Endothelial cell of umbilical vein (primary cell): ENCODE measurements around the gene SUSD2. TPM values are rescaled to one million over a fixed set of nuclear protein-coding genes. Genes with fewer than 3 reads are reported as not detected.
A peak's percentile ranks its signal among the peaks of the same experiment; 100 is the strongest.

ENCODE experiments used
- BruUV-seq: library from RNA; stranded (reverse); fragments of 400-500 nt; replicated peaks from 2 replicates; lab custom pipeline; 2021; lab: Mats Ljungman, UMichigan
- CTCF ChIA-PET: fragments of 300-600, 350-600 bp; sonication (Branson Sonifier 250); formaldehyde crosslinking; loops from one replicate; lab custom pipeline; 2021; ENCODE audit warnings: antibody characterized with exemption, inconsistent platforms; lab: Charles Lee
- POLR2A ChIA-PET: fragments of 300-600, 350-600 bp; sonication (Branson Sonifier 250); formaldehyde crosslinking; loops from one replicate; lab custom pipeline; 2021; ENCODE audit warnings: antibody characterized with exemption, inconsistent platforms; lab: Charles Lee
- DNase-seq: peaks from one replicate; pipeline ENCODE4 v3.0.0-alpha.2; 2011; ENCODE audit warnings: low read depth, low spot score
- FAIRE-seq: peaks from 2 replicates; lab custom pipeline; 2011; peaks lifted over from hg19 to GRCh38; lab: Jason Lieb, UNC
- H2AFZ ChIP-seq: 2 replicates; pipeline ENCODE4 v1.6.0; 2012; ENCODE audit warnings: low read depth, low read length, control low read depth, inconsistent platforms
- H3K27ac ChIP-seq: 2 replicates; pipeline ENCODE4 v1.5.1; 2011; ENCODE audit warnings: low read depth, mild to moderate bottlenecking, control low read depth, low read length, moderate library complexity; ENCODE audit not compliant: insufficient read depth
- H3K27me3 ChIP-seq, 2 experiments: 2 replicates each; pipeline versions ENCODE4 v1.6.0 to v1.6.1; 2011; ENCODE audit warnings: low read length in 2 of 2, mixed read lengths in 1 of 2; ENCODE audit not compliant: control insufficient read depth in 2 of 2, insufficient read depth in 2 of 2
- H3K36me3 ChIP-seq, 2 experiments: 2 replicates in 1 of 2; 3 replicates in 1 of 2; pipeline ENCODE4 v1.5.1; 2011; ENCODE audit warnings: low read length in 2 of 2, mild to moderate bottlenecking in 1 of 2, moderate library complexity in 1 of 2; ENCODE audit not compliant: control insufficient read depth in 2 of 2, insufficient read depth in 2 of 2; ENCODE audit errors: extremely low read depth in 1 of 2
- H3K4me1 ChIP-seq: 3 replicates; pipeline ENCODE4 v1.5.1; 2011; ENCODE audit warnings: mild to moderate bottlenecking, low read length; ENCODE audit not compliant: control insufficient read depth, insufficient read depth; ENCODE audit errors: extremely low read depth
- H3K4me2 ChIP-seq: 2 replicates; pipeline ENCODE4 v1.6.1; 2011; ENCODE audit warnings: low read length, control low read depth, mixed read lengths; ENCODE audit not compliant: insufficient read depth
- H3K4me3 ChIP-seq, 3 experiments: fragments of 200-600 bp in 1 of 3; sonication (generic), shearing (Covaris generic) in 1 of 3; replicated peaks in 1 of 3; 2 replicates each; pipeline ENCODE4 v1.5.1; 2011 to 2016; ENCODE audit warnings: control low read depth in 3 of 3, low read length in 3 of 3, mild to moderate bottlenecking in 2 of 3, inconsistent platforms in 1 of 3, low read depth in 1 of 3, moderate library complexity in 1 of 3; ENCODE audit not compliant: insufficient read depth in 1 of 3
- H3K79me2 ChIP-seq: 2 replicates; pipeline ENCODE4 v1.6.0; 2012; ENCODE audit warnings: low read length, inconsistent platforms; ENCODE audit not compliant: control insufficient read depth, insufficient read depth
- H3K9ac ChIP-seq: replicated peaks from 2 replicates; pipeline ENCODE3; 2011; ENCODE audit warnings: low read length, control low read depth; ENCODE audit not compliant: insufficient read depth; ENCODE audit errors: extremely low read depth
- H3K9me1 ChIP-seq: replicated peaks from 3 replicates; pipeline ENCODE4 v1.6.0; 2011; ENCODE audit warnings: mild to moderate bottlenecking, low read length; ENCODE audit not compliant: control insufficient read depth, insufficient read depth; ENCODE audit errors: extremely low read depth
- H3K9me3 ChIP-seq: replicated peaks from 2 replicates; pipeline ENCODE4 v1.5.1; 2012; ENCODE audit warnings: low read length, inconsistent platforms; ENCODE audit not compliant: control insufficient read depth, insufficient read depth
- H4K20me1 ChIP-seq: replicated peaks from 2 replicates; pipeline ENCODE3; 2011; ENCODE audit warnings: mild to moderate bottlenecking, low read length; ENCODE audit not compliant: control insufficient read depth, insufficient read depth; ENCODE audit errors: extremely low read depth
- EZH2 ChIP-seq: IDR thresholded peaks from 2 replicates; pipeline ENCODE4 v1.6.1; 2012; ENCODE audit warnings: borderline replicate concordance, low read depth, mild to moderate bottlenecking, moderate library complexity, low read length, inconsistent platforms; ENCODE audit not compliant: severe bottlenecking
- FOS ChIP-seq: IDR thresholded peaks from 2 replicates; pipeline ENCODE4 v1.6.1; 2011; ENCODE audit warnings: mild to moderate bottlenecking, low read length, moderate library complexity, borderline replicate concordance; ENCODE audit not compliant: insufficient read depth
- JUN ChIP-seq: IDR thresholded peaks from 2 replicates; pipeline ENCODE4 v1.6.1; 2011; ENCODE audit warnings: borderline replicate concordance, low read depth; ENCODE audit not compliant: insufficient read length, insufficient read depth
- MYC ChIP-seq: IDR thresholded peaks from one replicate; pipeline ENCODE4 v1.6.1; 2011; ENCODE audit warnings: mild to moderate bottlenecking, low read depth, low read length
- POLR2AphosphoS5 ChIP-seq: IDR thresholded peaks from 2 replicates; pipeline ENCODE4 v1.6.1; 2012; ENCODE audit warnings: low read depth, mild to moderate bottlenecking, control low read depth, low read length, moderate library complexity; ENCODE audit not compliant: insufficient read depth
- dilution Hi-C: fragments of 300-500 bp; cut with MboI; formaldehyde crosslinking; loops from one replicate; pipeline ENCODE4 v1.15.0; 2019; ENCODE audit warnings: low sequenced_read_pairs; ENCODE audit not compliant: extremely low pct_ligation_motif_present
- intact Hi-C: fragments of 100-400 bp; cut with micrococcal nuclease; formaldehyde crosslinking; loops from one replicate; pipeline ENCODE4 v1.10.0; 2022
- polyA plus RNA-seq, 4 experiments: library from polyadenylated mRNA; depleted of rRNA in 3 of 4; stranded (reverse) in 3 of 4; unstranded in 1 of 4; fragments of >200 nt; gene quantifications; 2 replicates each; pipeline versions ENCODE4 v1.2.1 to v1.2.3, GENCODE V29; 2011 to 2012; ENCODE audit warnings: missing spikeins in 1 of 4
- total RNA-seq: library from RNA; stranded (reverse); gene quantifications from 2 replicates; pipeline ENCODE4 v1.2.3, GENCODE V29; 2021
- TF ChIP-seq, protein P1 (sequence below), 2 donors: IDR thresholded peaks; 1 replicate in 1 of 2; 2 replicates in 1 of 2; pipeline ENCODE4 v1.5.1; 2011; ENCODE audit warnings: low read length in 2 of 2, mild to moderate bottlenecking in 2 of 2, moderate library complexity in 2 of 2, control low read depth in 1 of 2, inconsistent platforms in 1 of 2, low read depth in 1 of 2; ENCODE audit not compliant: insufficient read depth in 1 of 2; ENCODE audit errors: extremely low read depth in 1 of 2
- TF ChIP-seq, protein P2 (sequence below): IDR thresholded peaks from 2 replicates; pipeline ENCODE4 v1.6.1; 2011; ENCODE audit not compliant: insufficient read depth, insufficient read length

The SUSD2 gene
- total and polyA plus RNA-seq, 2 donors (not counting 3 experiments of a cell fraction or from before 2014, with no cell fraction given): 0.26 to 0.27 TPM

DNA sequence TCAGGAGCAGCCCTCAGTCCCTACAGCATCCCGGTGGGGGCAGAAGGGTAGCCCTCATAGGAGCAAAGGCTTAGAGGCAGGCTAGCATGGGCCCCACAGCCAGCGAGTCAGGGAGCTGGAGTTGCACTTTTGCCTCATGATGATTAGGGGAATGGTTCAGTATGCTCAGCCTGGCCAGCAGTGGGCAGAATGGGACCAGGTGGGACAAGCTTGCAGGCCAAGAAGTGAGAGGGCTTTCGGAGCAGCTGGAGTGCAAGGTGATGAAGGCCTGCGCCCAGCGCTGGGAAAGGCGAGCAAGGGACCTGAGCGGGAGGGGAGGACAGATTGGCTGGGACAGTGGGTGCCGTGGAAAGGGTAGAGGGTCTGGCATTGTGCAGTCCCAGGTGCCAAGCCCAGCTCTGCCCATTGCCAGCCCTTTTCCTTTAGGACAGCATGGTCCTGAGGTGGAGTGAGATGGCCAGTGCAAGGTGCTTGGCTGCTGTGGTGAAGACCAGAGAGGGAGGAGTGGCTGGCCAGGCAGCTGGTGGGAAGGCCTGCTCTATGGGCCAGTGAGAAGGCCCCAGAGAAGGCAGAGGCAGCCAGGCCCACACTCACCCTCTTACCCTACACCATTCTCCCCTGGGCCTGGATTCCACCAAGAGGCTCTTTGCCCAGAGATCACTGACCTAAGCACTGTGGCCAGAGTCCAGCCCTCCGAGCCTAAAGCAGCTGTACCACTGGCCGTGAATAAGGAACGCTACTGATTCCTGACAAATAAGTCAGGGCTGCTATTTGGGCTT is 47.9 kb upstream of the SUSD2 start:
- H3K4me1 ChIP-seq: no peaks in the 10 kb centered on the region
- no peak overlapping the region for H3K4me3 ChIP-seq
- dilution Hi-C loops (no loop called here), intact Hi-C loops (no loop called here)
- no peak overlapping the region for H3K9ac ChIP-seq
- H3K79me2 ChIP-seq: no peaks in the 10 kb centered on the region
- H3K27ac ChIP-seq: no peak overlapping the region
- ChIA-PET POLR2A (no interaction called here), CTCF (interaction anchor here (1.2 to 1.9 kb wide), 3 partner anchors 13 to 41 kb away, joined by 3 to 20 read pairs (median 8); no protein-coding TSS in a partner anchor)
- H4K20me1 ChIP-seq: no peaks in the 10 kb centered on the region
- FAIRE-seq (no peak), DNase-seq (no peak)
- H3K36me3 ChIP-seq: peaks cover 1 to 11% of the 10 kb centered on the region in 2 experiments
- no TSS peak for BruUV-seq
- TF ChIP-seq MYC: no peak
- TF ChIP-seq, protein P1, sequence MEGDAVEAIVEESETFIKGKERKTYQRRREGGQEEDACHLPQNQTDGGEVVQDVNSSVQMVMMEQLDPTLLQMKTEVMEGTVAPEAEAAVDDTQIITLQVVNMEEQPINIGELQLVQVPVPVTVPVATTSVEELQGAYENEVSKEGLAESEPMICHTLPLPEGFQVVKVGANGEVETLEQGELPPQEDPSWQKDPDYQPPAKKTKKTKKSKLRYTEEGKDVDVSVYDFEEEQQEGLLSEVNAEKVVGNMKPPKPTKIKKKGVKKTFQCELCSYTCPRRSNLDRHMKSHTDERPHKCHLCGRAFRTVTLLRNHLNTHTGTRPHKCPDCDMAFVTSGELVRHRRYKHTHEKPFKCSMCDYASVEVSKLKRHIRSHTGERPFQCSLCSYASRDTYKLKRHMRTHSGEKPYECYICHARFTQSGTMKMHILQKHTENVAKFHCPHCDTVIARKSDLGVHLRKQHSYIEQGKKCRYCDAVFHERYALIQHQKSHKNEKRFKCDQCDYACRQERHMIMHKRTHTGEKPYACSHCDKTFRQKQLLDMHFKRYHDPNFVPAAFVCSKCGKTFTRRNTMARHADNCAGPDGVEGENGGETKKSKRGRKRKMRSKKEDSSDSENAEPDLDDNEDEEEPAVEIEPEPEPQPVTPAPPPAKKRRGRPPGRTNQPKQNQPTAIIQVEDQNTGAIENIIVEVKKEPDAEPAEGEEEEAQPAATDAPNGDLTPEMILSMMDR (IDR thresholded peaks at IDR 0.05; ENCODE audit: extremely low read depth in 1 of 2, insufficient read depth in 1 of 2, low read depth in 1 of 2, low read length in 2 of 2): peak in 1 of 2 donors; percentile 26
- H2AFZ ChIP-seq: no peak overlapping the region
- no peak overlapping the region for H3K4me2 ChIP-seq
- no peaks in the 10 kb centered on the region for H3K27me3 ChIP-seq
- no peaks in the 10 kb centered on the region for H3K9me1 ChIP-seq
- no peaks in the 10 kb centered on the region for H3K9me3 ChIP-seq

DNA sequence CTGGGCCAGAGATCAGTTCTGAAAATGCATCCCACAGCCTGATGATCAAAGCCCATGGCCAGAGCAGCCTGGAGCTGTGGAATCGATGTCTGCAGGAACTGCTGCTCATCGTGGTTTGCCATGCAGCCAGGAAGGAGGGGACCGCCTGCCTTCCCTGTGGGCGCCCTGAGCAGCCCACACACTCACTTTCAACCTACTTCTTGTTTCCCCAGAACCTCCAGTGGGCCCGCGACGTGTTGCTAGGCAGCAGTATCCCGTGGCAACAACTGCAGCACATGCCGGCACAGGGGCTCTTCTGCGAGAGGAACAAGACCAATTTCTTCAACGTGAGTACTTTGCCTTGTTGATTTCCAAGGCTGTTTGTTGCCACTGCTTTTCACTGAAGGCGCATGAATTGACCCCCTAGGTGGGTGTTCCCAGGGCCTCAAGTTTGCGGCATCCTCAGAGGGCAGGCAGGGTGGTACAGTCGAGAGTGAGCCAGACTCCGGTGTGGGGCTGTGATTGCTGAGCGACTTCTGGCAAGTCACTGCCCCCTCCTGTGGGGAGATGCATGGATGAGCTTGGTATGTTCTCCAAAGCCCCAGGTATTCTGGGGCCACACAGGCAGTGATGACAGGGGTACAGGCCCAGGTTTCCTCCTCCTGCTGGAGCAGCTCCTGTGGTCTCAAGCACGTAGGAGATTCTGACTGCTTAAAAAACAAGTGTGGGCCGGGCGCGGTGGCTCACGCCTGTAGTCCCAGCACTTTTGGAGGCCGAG is 47.0 kb upstream of the SUSD2 start:
- H3K9me1 ChIP-seq: no peaks in the 10 kb centered on the region
- H2AFZ ChIP-seq: no peak overlapping the region
- no peak overlapping the region for H3K27ac ChIP-seq
- ChIA-PET POLR2A (no interaction called here), CTCF (no interaction called here)
- H3K79me2 ChIP-seq: no peaks in the 10 kb centered on the region
- no peaks in the 10 kb centered on the region for H4K20me1 ChIP-seq
- TF ChIP-seq FOS (no peak), EZH2 (no peak), JUN (no peak), POLR2AphosphoS5 (no peak), MYC (no peak)
- TF ChIP-seq, protein P2, sequence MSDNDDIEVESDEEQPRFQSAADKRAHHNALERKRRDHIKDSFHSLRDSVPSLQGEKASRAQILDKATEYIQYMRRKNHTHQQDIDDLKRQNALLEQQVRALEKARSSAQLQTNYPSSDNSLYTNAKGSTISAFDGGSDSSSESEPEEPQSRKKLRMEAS: no peak
- TF ChIP-seq, protein P1 (IDR thresholded peaks at IDR 0.05; ENCODE audit: extremely low read depth in 1 of 2, insufficient read depth in 1 of 2, low read depth in 1 of 2, low read length in 2 of 2): no peak
- no peak overlapping the region for H3K4me2 ChIP-seq
- H3K4me1 ChIP-seq: no peaks in the 10 kb centered on the region
- H3K9ac ChIP-seq: no peak overlapping the region
- no peaks in the 10 kb centered on the region for H3K9me3 ChIP-seq
- DNase-seq (no peak), FAIRE-seq (no peak)
- no peak overlapping the region for H3K4me3 ChIP-seq
- H3K36me3 ChIP-seq: peaks cover 0 to 11% of the 10 kb centered on the region in 2 experiments
- BruUV-seq: no TSS peak
- intact Hi-C loops: no loop called here
- dilution Hi-C loops: no loop called here
- no peaks in the 10 kb centered on the region for H3K27me3 ChIP-seq
